PFSK-1 (cell line): ENCODE measurements around the gene VEGFC.
A peak's percentile ranks its signal among the peaks of the same experiment; 100 is the strongest.

ENCODE experiments used
- POLR2AphosphoS5 ChIP-seq: IDR thresholded peaks from 2 replicates; pipeline ENCODE4 v1.6.1; 2012; ENCODE audit warnings: low read depth, mild to moderate bottlenecking, control low read depth, low read length, moderate library complexity
- REST ChIP-seq, 2 experiments: IDR thresholded peaks; 2 replicates each; pipeline versions ENCODE4 v1.6.1 to v1.8.0; 2011 to 2012; ENCODE audit warnings: low read depth in 2 of 2, low read length in 2 of 2, control low read depth in 1 of 2, inconsistent platforms in 1 of 2, mild to moderate bottlenecking in 1 of 2, moderate library complexity in 1 of 2; ENCODE audit not compliant: insufficient read depth in 1 of 2
- TAF1 ChIP-seq: IDR thresholded peaks from 2 replicates; pipeline ENCODE4 v1.6.1; 2012; ENCODE audit warnings: low read length, control low read depth, borderline replicate concordance; ENCODE audit not compliant: insufficient read depth

- TF ChIP-seq POLR2AphosphoS5 = no peak
- peak; percentile 67 to 88 for TF ChIP-seq REST (IDR thresholded peaks at IDR 0.05; ENCODE audit: insufficient read depth in 1 of 2, low read depth in 2 of 2, low read length in 2 of 2)
- no peak for TF ChIP-seq TAF1
These were observed 124.4 kb downstream of the VEGFC start for GRCh38 chr4:176668324-176668723.
